ENCODE results near the gene NPR3.
"Not testable (repeated sequence)": the region's sequence is repeated elsewhere in the genome, so short reads cannot be mapped to it uniquely, and the experiment has no call there.

Gene NPR3

GRCh38 chr5:32769711-32770110, 58.6 kb downstream of the NPR3 start:
- DNase-seq: no peak

- no peak for DNase-seq
These were observed 59.3 kb downstream of the NPR3 start for GRCh38 chr5:32770444-32770843.

GRCh38 chr5:32771037-32771436, 59.9 kb downstream of the NPR3 start:
- DNase-seq: no peak

GRCh38 chr5:32773944-32774343, 62.8 kb downstream of the NPR3 start:
- no peak for DNase-seq

- DNase-seq: no peak
These were observed 65.1 kb downstream of the NPR3 start for GRCh38 chr5:32776200-32776599.

- no peak for DNase-seq
These were observed 66.1 kb downstream of the NPR3 start for GRCh38 chr5:32777222-32777621.

GRCh38 chr5:32777733-32778132, 66.6 kb downstream of the NPR3 start:
- DNase-seq: no peak

GRCh38 chr5:32778403-32778802, 67.3 kb downstream of the NPR3 start:
- DNase-seq: no peak

GRCh38 chr5:32779754-32780415, 68.8 kb downstream of the NPR3 start:
- no peak for DNase-seq

- no peak for DNase-seq
These were observed 69.4 kb downstream of the NPR3 start for GRCh38 chr5:32780508-32780919.

- no peak for DNase-seq
These were observed 72.5 kb downstream of the NPR3 start for GRCh38 chr5:32783661-32784060.

GRCh38 chr5:32785611-32786254, 74.6 kb downstream of the NPR3 start:
- DNase-seq: no peak

- no peak for DNase-seq
These were observed 75.2 kb downstream of the NPR3 start for GRCh38 chr5:32786311-32786710.

- DNase-seq: no peak
These were observed 79.4 kb downstream of the NPR3 start for GRCh38 chr5:32790411-32790951.

GRCh38 chr5:32791536-32792243, 80.6 kb downstream of the NPR3 start:
- no peak for DNase-seq

- DNase-seq: no peak
These were observed 83.0 kb downstream of the NPR3 start for GRCh38 chr5:32794086-32794485.

- DNase-seq: no peak
These were observed 91.6 kb downstream of the NPR3 start for GRCh38 chr5:32802764-32803163.

- no peak for DNase-seq
These were observed 92.5 kb downstream of the NPR3 start for GRCh38 chr5:32803656-32804055.

GRCh38 chr5:32805462-32805861, 94.3 kb downstream of the NPR3 start:
- DNase-seq: not testable (repeated sequence)

- DNase-seq: no peak
These were observed 95.0 kb downstream of the NPR3 start for GRCh38 chr5:32805971-32806638.

- DNase-seq: no peak
These were observed 97.7 kb downstream of the NPR3 start for GRCh38 chr5:32808783-32809182.

- no peak for DNase-seq
These were observed 99.7 kb downstream of the NPR3 start for GRCh38 chr5:32810804-32811203.

GRCh38 chr5:32812399-32812798, 101.3 kb downstream of the NPR3 start:
- DNase-seq: no peak

Data from activated CD8-positive, alpha-beta memory T cell treated with anti-CD3 and anti-CD28 coated beads, Interleukin-2, amount 50 U/mL, for 4 hours (primary cell).